Endodermal cell (in vitro differentiated cells): ENCODE measurements around the gene MIDN. TPM values are rescaled to one million over a fixed set of nuclear protein-coding genes. Genes with fewer than 3 reads are reported as not detected.

ENCODE experiments used
- DNase-seq: peaks from one replicate; pipeline ENCODE4 v3.0.0-alpha.2; 2017
- H3K27ac ChIP-seq: 2 replicates; pipeline ENCODE4 v1.5.1; 2013; ENCODE audit warnings: mild to moderate bottlenecking, low read depth, low read length, moderate library complexity
- H3K27me3 ChIP-seq: 2 replicates; pipeline ENCODE4 v1.6.1; 2013; ENCODE audit warnings: mild to moderate bottlenecking, low read length, moderate library complexity; ENCODE audit not compliant: insufficient read depth, control insufficient read depth, poor library complexity, severe bottlenecking
- H3K36me3 ChIP-seq: 2 replicates; pipeline ENCODE4 v1.7.0; 2013; ENCODE audit warnings: mild to moderate bottlenecking, low read length, moderate library complexity; ENCODE audit not compliant: control insufficient read depth, insufficient read depth
- H3K4me1 ChIP-seq: one replicate; pipeline ENCODE4 v1.7.0; 2013; ENCODE audit warnings: low read length; ENCODE audit not compliant: control insufficient read depth, insufficient read depth
- H3K4me3 ChIP-seq: 2 replicates; pipeline ENCODE4 v1.5.1; 2013; ENCODE audit warnings: mild to moderate bottlenecking, low read length, moderate library complexity
- H3K9ac ChIP-seq: 2 replicates; pipeline ENCODE4 v1.6.1; 2013; ENCODE audit warnings: mild to moderate bottlenecking, low read length, moderate library complexity; ENCODE audit not compliant: poor library complexity, severe bottlenecking; ENCODE audit errors: extremely low read depth
- H3K9me3 ChIP-seq: 2 replicates; pipeline ENCODE4 v1.6.1; 2013; ENCODE audit warnings: mild to moderate bottlenecking, low read length, moderate library complexity; ENCODE audit not compliant: control insufficient read depth
- H3K27ac Mint-ChIP-seq: 2 replicates; pipeline ENCODE4 v1.8.0; 2020; ENCODE audit warnings: mixed read lengths
- H3K27me3 Mint-ChIP-seq: 2 replicates; pipeline ENCODE4 v1.8.0; 2021; ENCODE audit warnings: mild to moderate bottlenecking, mixed read lengths; ENCODE audit not compliant: insufficient read depth
- H3K36me3 Mint-ChIP-seq: 2 replicates; pipeline ENCODE4 v1.8.0; 2020; ENCODE audit warnings: low read depth, mixed read lengths
- H3K4me1 Mint-ChIP-seq: 2 replicates; pipeline ENCODE4 v1.8.0; 2020; ENCODE audit warnings: mixed read lengths
- H3K4me3 Mint-ChIP-seq: 2 replicates; pipeline ENCODE4 v1.8.0; 2020; ENCODE audit warnings: mild to moderate bottlenecking, moderate library complexity, mixed read lengths
- H3K9me3 Mint-ChIP-seq: 2 replicates; pipeline ENCODE4 v1.8.0; 2020; ENCODE audit warnings: mild to moderate bottlenecking, mixed read lengths
- CTCF ChIP-seq: fragments of 200-600 bp; sonication (generic); conservative IDR thresholded peaks from 2 replicates; pipeline ENCODE4 v1.5.0; 2021; ENCODE audit warnings: antibody characterized with exemption, mild to moderate bottlenecking
- WGBS, 2 experiments: methylation state at CpG; one replicate each; pipeline versions ENCODE4 v1.1.5 to v1.1.7; 2013; ENCODE audit warnings: missing lambda C conversion rate in 2 of 2, mixed read lengths in 1 of 2; ENCODE audit not compliant: insufficient coverage in 1 of 2, insufficient read length in 1 of 2; 5-methylcytosine and 5-hydroxymethylcytosine counted together
- total RNA-seq, 2 donors: library from RNA; stranded (reverse); fragmentation: NEBNext Ultra II Directional in 1 of 2; extraction: Animal tissue kit (Norgen Biotek cat#: 25700) in 1 of 2; gene quantifications; 2 replicates in 1 of 2; 3 replicates in 1 of 2; pipeline ENCODE4 v1.2.1, GENCODE V29; 2021

The MIDN gene
- total RNA-seq, 2 donors from 2014 or later = 183 to 185 TPM

GRCh38 chr19:1264801-1265614, 16.6 kb downstream of the MIDN start:
- Histone ChIP-seq H3K36me3 (no peaks in the 10 kb centered on the region), H3K4me1 (peaks cover 26% of the 10 kb centered on the region), H3K27ac (peak overlapping the region; percentile 62), H3K9ac (peak overlapping the region; percentile 39), H3K9me3 (no peaks in the 10 kb centered on the region), H3K4me3 (no peak overlapping the region), H3K27me3 (peaks cover 9% of the 10 kb centered on the region)
- TF ChIP-seq CTCF = no peak
- H3K36me3 Mint-ChIP-seq = peaks cover 4% of the 10 kb centered on the region
- peak overlapping the region; percentile 95 for H3K27ac Mint-ChIP-seq
- no peaks in the 10 kb centered on the region for H3K9me3 Mint-ChIP-seq
- WGBS, 2 experiments = 59 to 76% methylated on average over 16 to 26 of the region's 26 CpGs
- H3K4me1 Mint-ChIP-seq = peaks cover 32% of the 10 kb centered on the region
- peak; percentile 94 for DNase-seq
- H3K4me3 Mint-ChIP-seq = peak overlapping the region; percentile 51
- H3K27me3 Mint-ChIP-seq = peaks cover 17% of the 10 kb centered on the region

- peaks cover 9% of the 10 kb centered on the region for H3K27me3 ChIP-seq
- H3K27ac ChIP-seq = peak overlapping the region; percentile 69
- H3K27ac Mint-ChIP-seq = peak overlapping the region; percentile 95
- H3K36me3 ChIP-seq = peaks cover 3% of the 10 kb centered on the region
- H3K4me1 ChIP-seq = peaks cover 26% of the 10 kb centered on the region
- H3K4me3 ChIP-seq = peak overlapping the region; percentile 76
- peak overlapping the region; percentile 57 for H3K9ac ChIP-seq
- WGBS, 2 experiments = 6 to 20% methylated on average over 18 to 26 of the region's 28 CpGs
- peaks cover 10% of the 10 kb centered on the region for H3K36me3 Mint-ChIP-seq
- H3K4me3 Mint-ChIP-seq = peak overlapping the region; percentile 51
- no peaks in the 10 kb centered on the region for H3K9me3 Mint-ChIP-seq
- H3K9me3 ChIP-seq = no peaks in the 10 kb centered on the region
- H3K4me1 Mint-ChIP-seq = peaks cover 36% of the 10 kb centered on the region
- TF ChIP-seq CTCF = no peak
- peaks cover 17% of the 10 kb centered on the region for H3K27me3 Mint-ChIP-seq
- DNase-seq = no peak
Observed at GRCh38 chr19:1265615-1266128, 17.3 kb downstream of the MIDN start.

GRCh38 chr19:1266129-1266915, 17.9 kb downstream of the MIDN start:
- DNase-seq = peak; percentile 95
- peaks cover 26% of the 10 kb centered on the region for H3K4me1 ChIP-seq
- H3K9me3 ChIP-seq = no peaks in the 10 kb centered on the region
- H3K9ac ChIP-seq = peak overlapping the region; percentile 57
- peak overlapping the region; percentile 69 for H3K27ac ChIP-seq
- 5 to 6% methylated on average over 40 to 84 of the region's 84 CpGs for WGBS, 2 experiments
- H3K4me3 Mint-ChIP-seq = peak overlapping the region; percentile 51
- TF ChIP-seq CTCF = no peak
- peaks cover 10% of the 10 kb centered on the region for H3K36me3 ChIP-seq
- peaks cover 16% of the 10 kb centered on the region for H3K36me3 Mint-ChIP-seq
- H3K9me3 Mint-ChIP-seq = no peaks in the 10 kb centered on the region
- H3K27me3 ChIP-seq = peaks cover 9% of the 10 kb centered on the region
- peaks cover 37% of the 10 kb centered on the region for H3K4me1 Mint-ChIP-seq
- H3K27me3 Mint-ChIP-seq = peaks cover 17% of the 10 kb centered on the region
- peak overlapping the region; percentile 89 for H3K27ac Mint-ChIP-seq
- peak overlapping the region; percentile 76 for H3K4me3 ChIP-seq
